NT2/D1 (cell line): ENCODE measurements around the gene PTPRJ.

Experiments used
- YY1 ChIP-seq: IDR thresholded peaks from 2 replicates; pipeline ENCODE4 v1.6.1; 2011; ENCODE audit not compliant: insufficient read length, insufficient read depth
- ZNF274 ChIP-seq: IDR thresholded peaks from 2 replicates; pipeline ENCODE4 v1.6.1; 2011; ENCODE audit warnings: mild to moderate bottlenecking, low read depth, low read length

DNA sequence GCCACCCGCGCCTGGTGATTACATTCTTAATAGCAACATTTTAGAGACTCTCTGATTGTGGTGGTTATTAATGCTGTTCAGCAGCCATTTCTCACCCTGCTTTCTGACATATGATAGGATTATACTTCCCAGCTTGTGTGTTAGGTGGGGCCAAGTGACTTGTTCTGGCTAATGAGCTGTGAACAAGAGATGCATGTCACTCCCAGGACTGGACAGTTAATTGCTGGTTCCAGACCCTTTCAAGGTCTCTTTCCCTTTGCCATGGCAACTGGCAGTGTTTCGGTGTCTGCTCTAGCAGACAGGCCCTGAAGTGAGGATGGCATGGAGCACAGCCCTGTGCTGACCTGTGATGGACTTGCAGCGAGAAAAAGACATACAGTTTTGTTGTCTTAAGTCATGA is 8.9 kb upstream of the PTPRJ start:
- no peak for TF ChIP-seq YY1
- TF ChIP-seq ZNF274 = no peak
